Measurements from ENCODE around the gene NDUFA6. TPM values are rescaled to one million over a fixed set of nuclear protein-coding genes. Genes with fewer than 3 reads are reported as not detected.
"Not testable (repeated sequence)": the region's sequence is repeated elsewhere in the genome, so short reads cannot be mapped to it uniquely, and the experiment has no call there.

Gene NDUFA6
- total RNA-seq (99.7 TPM), polyA plus RNA-seq (90.0 TPM)
- long read RNA-seq, donor 1, transcript NDUFA6-202 (3 exons, 1,256 nt), result major isoform, 22 of 23 reads
- long read RNA-seq, donor 1, partial matches to known transcripts, result 0 of 23 reads
- long read RNA-seq, donor 1, other reads (novel, unspliced or antisense), result 0 of 23 reads
- long read RNA-seq, donor 2, transcript NDUFA6-202 (3 exons, 1,256 nt), result major isoform, 292 of 307 reads
- long read RNA-seq, donor 2, transcript NDUFA6-201 (2 exons, 475 nt), result minor isoform, 8 of 307 reads
- long read RNA-seq, donor 2, partial matches to known transcripts, result 7 of 307 reads
- long read RNA-seq, donor 2, other reads (novel, unspliced or antisense), result 0 of 307 reads
- long read RNA-seq, donor 3, transcript NDUFA6-202 (3 exons, 1,256 nt), result major isoform, 277 of 290 reads
- long read RNA-seq, donor 3, transcript NDUFA6-201 (2 exons, 475 nt), result minor isoform, 13 of 290 reads
- long read RNA-seq, donor 3, partial matches to known transcripts, result 0 of 290 reads
- long read RNA-seq, donor 3, other reads (novel, unspliced or antisense), result 0 of 290 reads
- long read RNA-seq, donor 4, transcript NDUFA6-202 (3 exons, 1,256 nt), result major isoform, 72 of 78 reads
- long read RNA-seq, donor 4, transcript NDUFA6-201 (2 exons, 475 nt), result minor isoform, 6 of 78 reads
- long read RNA-seq, donor 4, partial matches to known transcripts, result 0 of 78 reads
- long read RNA-seq, donor 4, other reads (novel, unspliced or antisense), result 0 of 78 reads
- long read RNA-seq, donor 5, transcript NDUFA6-201 (2 exons, 475 nt), result minor isoform, 21 of 333 reads
- long read RNA-seq, donor 5, transcript NDUFA6-202 (3 exons, 1,256 nt), result major isoform, 300 of 333 reads
- long read RNA-seq, donor 5, partial matches to known transcripts, result 12 of 333 reads
- long read RNA-seq, donor 5, other reads (novel, unspliced or antisense), result 0 of 333 reads
- long read RNA-seq, donor 6, transcript NDUFA6-202 (3 exons, 1,256 nt), result major isoform, 125 of 131 reads
- long read RNA-seq, donor 6, transcript NDUFA6-201 (2 exons, 475 nt), result minor isoform, 6 of 131 reads
- long read RNA-seq, donor 6, partial matches to known transcripts, result 0 of 131 reads
- long read RNA-seq, donor 6, other reads (novel, unspliced or antisense), result 0 of 131 reads
- long read RNA-seq, donor 7, transcript NDUFA6-202 (3 exons, 1,256 nt), result major isoform, 132 of 142 reads
- long read RNA-seq, donor 7, transcript NDUFA6-201 (2 exons, 475 nt), result minor isoform, 10 of 142 reads
- long read RNA-seq, donor 7, partial matches to known transcripts, result 0 of 142 reads
- long read RNA-seq, donor 7, other reads (novel, unspliced or antisense), result 0 of 142 reads
- long read RNA-seq, donor 8, transcript NDUFA6-202 (3 exons, 1,256 nt), result major isoform, 56 of 57 reads
- long read RNA-seq, donor 8, partial matches to known transcripts, result 0 of 57 reads
- long read RNA-seq, donor 8, other reads (novel, unspliced or antisense), result 0 of 57 reads
- long read RNA-seq, donor 9, transcript NDUFA6-202 (3 exons, 1,256 nt), result major isoform, 120 of 125 reads
- long read RNA-seq, donor 9, transcript NDUFA6-201 (2 exons, 475 nt), result minor isoform, 5 of 125 reads
- long read RNA-seq, donor 9, partial matches to known transcripts, result 0 of 125 reads
- long read RNA-seq, donor 9, other reads (novel, unspliced or antisense), result 0 of 125 reads
- long read RNA-seq, donor 10, transcript NDUFA6-202 (3 exons, 1,256 nt), result major isoform, 91 of 96 reads
- long read RNA-seq, donor 10, transcript NDUFA6-201 (2 exons, 475 nt), result minor isoform, 5 of 96 reads
- long read RNA-seq, donor 10, partial matches to known transcripts, result 0 of 96 reads
- long read RNA-seq, donor 10, other reads (novel, unspliced or antisense), result 0 of 96 reads

- H3K4me3 ChIP-seq (ENCODE audit: low read length in 2 of 2), result peak within 1 kb of the TSS; percentile 70 to 97
- H3K9me3 ChIP-seq (ENCODE audit: control insufficient read depth in 2 of 2, insufficient read depth in 1 of 2, low read length in 1 of 2), result peaks cover 0 to 14% of the 10 kb centered on the region in 2 donors
- H3K4me1 ChIP-seq (ENCODE audit: control insufficient read depth in 2 of 2, insufficient read depth in 2 of 2, low read length in 2 of 2), result peaks cover 6 to 23% of the 10 kb centered on the region in 2 donors
- no peaks in the 10 kb centered on the region for H3K27me3 ChIP-seq (ENCODE audit: control insufficient read depth in 2 of 2, insufficient read depth in 1 of 2, low read length in 1 of 2)
- DNase-seq (ENCODE audit: low read depth in 6 of 9, low spot score in 9 of 9), result peak; percentile 93 to 99 (median 98)
- H3K27ac ChIP-seq (ENCODE audit: low read depth in 1 of 2, low read length in 1 of 2), result peak within 1 kb of the TSS; percentile 94 to 95
- under 1% methylated on average over 71 of the region's 71 CpGs for WGBS
- H3K36me3 ChIP-seq (ENCODE audit: control insufficient read depth in 2 of 2, insufficient read depth in 2 of 2, low read length in 1 of 2), result peaks cover 12 to 26% of the 10 kb centered on the region in 2 donors
These were observed at the start of gene NDUFA6 for GRCh38 chr22:42090596-42091454. NDUFA6 (minus strand) TSS chr22:42090772; CDS start chr22:42090744, 28 bp downstream.

GRCh38 chr22:42140153-42140552 lies 49.6 kb upstream of the NDUFA6 start:
- not testable (repeated sequence) for H3K4me1 ChIP-seq (ENCODE audit: control insufficient read depth in 2 of 2, insufficient read depth in 2 of 2, low read length in 2 of 2); H3K27me3 ChIP-seq (ENCODE audit: control insufficient read depth in 2 of 2, insufficient read depth in 1 of 2, low read length in 1 of 2); H3K4me3 ChIP-seq (ENCODE audit: low read length in 2 of 2); H3K36me3 ChIP-seq (ENCODE audit: control insufficient read depth in 2 of 2, insufficient read depth in 2 of 2, low read length in 1 of 2); H3K9me3 ChIP-seq (ENCODE audit: control insufficient read depth in 2 of 2, insufficient read depth in 1 of 2, low read length in 1 of 2); H3K27ac ChIP-seq (ENCODE audit: low read depth in 1 of 2, low read length in 1 of 2); DNase-seq (ENCODE audit: low read depth in 6 of 9, low spot score in 9 of 9)
- WGBS, result 95% methylated on average over 13 of the region's 17 CpGs

- not testable (repeated sequence) for H3K4me1 ChIP-seq (ENCODE audit: control insufficient read depth in 2 of 2, insufficient read depth in 2 of 2, low read length in 2 of 2); H3K9me3 ChIP-seq (ENCODE audit: control insufficient read depth in 2 of 2, insufficient read depth in 1 of 2, low read length in 1 of 2); H3K4me3 ChIP-seq (ENCODE audit: low read length in 2 of 2); H3K36me3 ChIP-seq (ENCODE audit: control insufficient read depth in 2 of 2, insufficient read depth in 2 of 2, low read length in 1 of 2); H3K27ac ChIP-seq (ENCODE audit: low read depth in 1 of 2, low read length in 1 of 2); H3K27me3 ChIP-seq (ENCODE audit: control insufficient read depth in 2 of 2, insufficient read depth in 1 of 2, low read length in 1 of 2); DNase-seq (ENCODE audit: low read depth in 6 of 9, low spot score in 9 of 9)
- over 99% methylated on average over 7 of the region's 7 CpGs for WGBS
These were observed 48.9 kb upstream of the NDUFA6 start for GRCh38 chr22:42139508-42139907.

GRCh38 chr22:42138972-42139371 lies 48.4 kb upstream of the NDUFA6 start:
- Histone ChIP-seq H3K4me3 (ENCODE audit: low read length in 2 of 2) (no peak overlapping the region), H3K27me3 (ENCODE audit: control insufficient read depth in 2 of 2, insufficient read depth in 1 of 2, low read length in 1 of 2) (no peaks in the 10 kb centered on the region), H3K4me1 (ENCODE audit: control insufficient read depth in 2 of 2, insufficient read depth in 2 of 2, low read length in 2 of 2) (no peaks in the 10 kb centered on the region), H3K27ac (ENCODE audit: low read depth in 1 of 2, low read length in 1 of 2) (no peak overlapping the region), H3K9me3 (ENCODE audit: control insufficient read depth in 2 of 2, insufficient read depth in 1 of 2, low read length in 1 of 2) (no peaks in the 10 kb centered on the region), H3K36me3 (ENCODE audit: control insufficient read depth in 2 of 2, insufficient read depth in 2 of 2, low read length in 1 of 2) (peaks cover 2 to 8% of the 10 kb centered on the region in 2 donors)
- DNase-seq (ENCODE audit: low read depth in 6 of 9, low spot score in 9 of 9), result no peak
- WGBS, result 98% methylated on average over 2 of the region's 2 CpGs

- no peaks in the 10 kb centered on the region for H3K4me1 ChIP-seq (ENCODE audit: control insufficient read depth in 2 of 2, insufficient read depth in 2 of 2, low read length in 2 of 2)
- no peak for DNase-seq (ENCODE audit: low read depth in 6 of 9, low spot score in 9 of 9)
- H3K27ac ChIP-seq (ENCODE audit: low read depth in 1 of 2, low read length in 1 of 2), result no peak overlapping the region
- 89% methylated on average over 31 of the region's 31 CpGs for WGBS
- H3K9me3 ChIP-seq (ENCODE audit: control insufficient read depth in 2 of 2, insufficient read depth in 1 of 2, low read length in 1 of 2), result no peaks in the 10 kb centered on the region
- H3K27me3 ChIP-seq (ENCODE audit: control insufficient read depth in 2 of 2, insufficient read depth in 1 of 2, low read length in 1 of 2), result no peaks in the 10 kb centered on the region
- no peak overlapping the region for H3K4me3 ChIP-seq (ENCODE audit: low read length in 2 of 2)
- peaks cover 2 to 8% of the 10 kb centered on the region in 2 donors for H3K36me3 ChIP-seq (ENCODE audit: control insufficient read depth in 2 of 2, insufficient read depth in 2 of 2, low read length in 1 of 2)
These were observed 47.7 kb upstream of the NDUFA6 start for GRCh38 chr22:42138122-42138770.

- H3K4me1 ChIP-seq (ENCODE audit: control insufficient read depth in 2 of 2, insufficient read depth in 2 of 2, low read length in 2 of 2); H3K4me3 ChIP-seq (ENCODE audit: low read length in 2 of 2); H3K9me3 ChIP-seq (ENCODE audit: control insufficient read depth in 2 of 2, insufficient read depth in 1 of 2, low read length in 1 of 2); DNase-seq (ENCODE audit: low read depth in 6 of 9, low spot score in 9 of 9); H3K27me3 ChIP-seq (ENCODE audit: control insufficient read depth in 2 of 2, insufficient read depth in 1 of 2, low read length in 1 of 2); H3K36me3 ChIP-seq (ENCODE audit: control insufficient read depth in 2 of 2, insufficient read depth in 2 of 2, low read length in 1 of 2); H3K27ac ChIP-seq (ENCODE audit: low read depth in 1 of 2, low read length in 1 of 2): not testable (repeated sequence)
- WGBS, result no CpG with 5 or more reads among the region's 4 CpGs
These were observed 45.1 kb upstream of the NDUFA6 start for GRCh38 chr22:42135688-42136087.

- DNase-seq (ENCODE audit: low read depth in 6 of 9, low spot score in 9 of 9), result no peak
- Histone ChIP-seq H3K4me1 (ENCODE audit: control insufficient read depth in 2 of 2, insufficient read depth in 2 of 2, low read length in 2 of 2) (no peaks in the 10 kb centered on the region), H3K36me3 (ENCODE audit: control insufficient read depth in 2 of 2, insufficient read depth in 2 of 2, low read length in 1 of 2) (peaks cover 2 to 4% of the 10 kb centered on the region in 2 donors), H3K27me3 (ENCODE audit: control insufficient read depth in 2 of 2, insufficient read depth in 1 of 2, low read length in 1 of 2) (no peaks in the 10 kb centered on the region), H3K4me3 (ENCODE audit: low read length in 2 of 2) (no peak overlapping the region), H3K27ac (ENCODE audit: low read depth in 1 of 2, low read length in 1 of 2) (no peak overlapping the region), H3K9me3 (ENCODE audit: control insufficient read depth in 2 of 2, insufficient read depth in 1 of 2, low read length in 1 of 2) (peaks cover 0 to 6% of the 10 kb centered on the region in 2 donors)
- 92% methylated on average over 24 of the region's 24 CpGs for WGBS
These were observed 43.8 kb upstream of the NDUFA6 start for GRCh38 chr22:42134100-42135020.
